Epithelial cell of esophagus (primary cell): ENCODE measurements around the gene ODAD4.

ENCODE experiments used
- DNase-seq: peaks from one replicate; pipeline ENCODE4 v3.0.0; 2010; ENCODE audit warnings: low read depth
- H3K4me3 ChIP-seq: 2 replicates; pipeline ENCODE4 v1.5.1; 2011; ENCODE audit warnings: mild to moderate bottlenecking, low read length, control low read depth
- CTCF ChIP-seq: IDR thresholded peaks from 2 replicates; pipeline ENCODE4 v1.5.1; 2011; ENCODE audit warnings: low read depth, mild to moderate bottlenecking, low read length, control low read depth, inconsistent platforms; ENCODE audit not compliant: insufficient read depth; ENCODE audit errors: missing control alignments

Gene ODAD4

GRCh38 chr17:41906465-41907184 lies 23.8 kb upstream of the ODAD4 start:
- TF ChIP-seq CTCF, result no peak
- no peak for DNase-seq
- no peak overlapping the region for H3K4me3 ChIP-seq

GRCh38 chr17:41907185-41907556 lies 23.2 kb upstream of the ODAD4 start:
- TF ChIP-seq CTCF, result no peak
- no peak overlapping the region for H3K4me3 ChIP-seq
- DNase-seq, result no peak

DNA sequence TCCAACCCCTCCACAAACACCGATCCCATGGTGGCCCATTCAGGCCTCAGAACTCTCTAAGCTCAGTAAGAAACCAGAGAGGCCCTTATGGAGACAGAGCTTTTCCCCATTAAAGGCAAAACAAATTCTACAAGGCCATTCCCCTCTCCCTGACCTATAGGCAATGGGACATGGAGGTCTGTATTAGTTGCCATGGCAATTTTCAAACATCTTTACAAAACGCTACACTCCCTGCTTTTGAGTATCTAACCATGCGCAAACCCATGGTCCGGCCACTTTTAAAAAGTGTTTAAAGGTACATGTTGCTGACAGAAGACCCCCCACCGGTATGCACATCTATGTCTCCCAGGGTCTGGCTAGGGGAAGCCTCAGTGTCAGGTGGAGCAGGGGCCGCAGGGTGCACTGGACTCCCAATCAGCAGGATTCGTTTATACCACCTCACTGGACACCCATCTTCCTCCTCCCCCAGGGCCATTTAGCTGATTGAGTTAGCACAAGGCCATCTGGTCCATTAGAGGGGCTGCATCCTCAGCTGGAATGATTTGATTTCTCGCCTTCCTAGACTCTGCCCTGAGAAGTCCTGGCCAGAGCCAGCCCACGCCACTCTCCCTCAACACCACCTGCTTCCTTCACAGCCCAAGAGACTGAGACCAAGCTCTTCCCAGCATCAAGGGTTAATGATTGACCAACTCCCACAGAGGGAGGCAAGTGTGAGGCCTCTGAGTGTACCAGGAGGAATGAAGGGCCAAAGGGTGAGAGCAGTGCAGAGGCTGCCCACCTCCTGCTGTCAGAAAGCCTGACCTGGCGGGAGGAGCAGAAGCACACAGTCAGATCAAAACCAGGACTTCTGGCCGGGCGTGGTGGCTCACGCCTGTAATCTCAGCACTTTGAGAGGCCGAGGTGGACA lies 22.5 kb upstream of the ODAD4 start:
- no peak for TF ChIP-seq CTCF
- no peak for DNase-seq
- H3K4me3 ChIP-seq, result no peak overlapping the region

DNA sequence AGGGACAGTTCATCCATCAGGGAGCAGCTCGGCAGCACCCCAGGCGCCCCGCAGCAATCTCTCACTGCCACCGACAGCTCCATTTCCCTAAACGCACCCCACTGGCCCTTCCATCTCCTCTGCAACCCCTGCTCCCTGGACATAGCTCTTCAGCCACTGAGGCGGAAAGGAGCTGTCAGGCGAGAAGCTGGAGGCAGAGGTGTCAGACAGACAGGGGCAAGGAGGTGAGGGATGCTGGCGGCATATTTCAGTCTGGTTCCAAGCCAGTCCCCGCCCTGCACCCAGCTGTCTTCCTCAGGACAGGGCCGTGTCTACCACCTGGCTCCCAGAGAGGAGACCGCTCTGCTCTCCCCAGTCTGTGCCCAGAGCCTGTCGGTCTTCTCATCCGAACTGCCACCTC lies 21.3 kb upstream of the ODAD4 start:
- no peak overlapping the region for H3K4me3 ChIP-seq
- no peak for TF ChIP-seq CTCF
- no peak for DNase-seq

DNA sequence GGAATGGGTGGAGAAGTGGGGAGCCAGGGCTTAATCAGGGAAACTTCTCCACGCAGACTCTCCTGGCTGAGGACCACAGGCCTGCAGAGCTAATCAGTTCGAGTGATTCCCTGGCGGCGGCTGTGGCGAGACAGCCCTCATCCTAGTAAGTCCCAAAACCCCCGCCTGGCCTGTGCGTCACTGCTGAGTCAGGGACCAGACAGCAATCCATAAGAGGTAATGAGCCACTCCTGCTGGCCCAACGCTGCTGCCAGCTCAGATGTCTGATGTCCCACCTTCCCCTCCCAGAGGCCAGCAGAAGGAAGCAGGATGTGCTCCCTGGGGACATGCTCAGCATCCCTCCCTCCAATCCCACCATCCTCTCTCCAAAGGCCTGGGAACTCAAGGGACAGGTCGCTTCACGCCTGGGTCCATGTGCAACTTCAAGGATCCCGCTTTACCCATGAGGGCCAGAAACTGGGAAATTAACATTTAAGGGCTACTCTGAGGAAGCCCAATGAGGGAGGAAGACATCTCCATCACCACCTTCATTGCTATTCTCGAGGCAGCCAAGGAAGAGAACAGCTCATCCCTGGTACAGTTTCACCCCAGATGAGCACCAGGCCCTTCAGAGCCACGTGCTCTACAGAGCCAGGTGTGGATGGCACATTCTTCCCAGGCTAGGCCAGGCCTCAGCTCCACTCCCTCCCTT lies 19.6 kb upstream of the ODAD4 start:
- peak; percentile 86 for DNase-seq
- TF ChIP-seq CTCF, result no peak
- H3K4me3 ChIP-seq, result no peak overlapping the region

DNA sequence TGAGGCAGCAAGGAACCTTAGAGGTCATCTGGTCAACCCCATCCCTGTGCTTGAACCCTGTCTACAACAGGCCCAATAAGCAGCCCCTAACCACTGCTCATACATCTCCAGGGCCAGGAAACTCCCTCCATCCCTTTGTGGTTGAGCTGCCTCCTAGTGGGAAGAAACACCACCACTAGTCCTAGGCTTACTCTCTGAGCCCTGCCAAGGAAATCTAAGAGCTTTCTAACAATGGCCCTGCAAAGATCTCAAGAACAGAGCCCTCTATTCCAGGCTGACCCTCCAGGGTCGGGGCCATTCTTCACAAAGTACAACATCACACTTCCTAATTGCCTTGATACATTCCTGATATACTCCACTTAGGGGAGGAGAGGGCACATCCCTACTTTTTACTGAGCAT lies 17.5 kb upstream of the ODAD4 start:
- no peak overlapping the region for H3K4me3 ChIP-seq
- TF ChIP-seq CTCF, result no peak
- DNase-seq, result no peak
